ENCODE results near the gene BCDIN3D.

GRCh38 chr12:49809906-49810389 is 33.0 kb downstream of the BCDIN3D start:
- no peak for TF ChIP-seq CTCF (IDR thresholded peaks at IDR 0.05)
- TF ChIP-seq POLR2A (IDR thresholded peaks at IDR 0.05), result no peak

Measured in Peyer's patch (tissue), 4 donors.